Measurements from ENCODE around the gene CIRBP. TPM values are rescaled to one million over a fixed set of nuclear protein-coding genes. Genes with fewer than 3 reads are reported as not detected.

CIRBP gene
- total RNA-seq, 2 experiments from 2014 or later: 278 to 309 TPM

- POLR2A ChIA-PET: no interaction called here
- no peaks in the 10 kb centered on the region for H4K20me1 ChIP-seq (ENCODE audit: insufficient read depth, low read length)
- H3K9me2 ChIP-seq (ENCODE audit: insufficient read depth, low read length): no peaks in the 10 kb centered on the region
- intact Hi-C loops (cut with micrococcal nuclease; ENCODE audit: unreplicated experiment): no loop called here
- BruUV-seq (replicated peaks): no TSS peak
- DNase-seq (ENCODE audit: low spot score): no peak
- no peaks in the 10 kb centered on the region for H3K79me2 ChIP-seq (ENCODE audit: insufficient read depth, low read depth, low read length)
- H3K4me1 ChIP-seq (ENCODE audit: insufficient read depth, low read length, poor library complexity, severe bottlenecking): no peaks in the 10 kb centered on the region
- TF ChIP-seq EZH2phosphoT487 (IDR thresholded peaks at IDR 0.05; ENCODE audit: borderline replicate concordance, low read depth, low read length) (no peak), CTCF (conservative IDR thresholded peaks at IDR 0.05; ENCODE audit: low read length) (no peak)
- no peak overlapping the region for H2AFZ ChIP-seq (ENCODE audit: low read length)
- H3K4me3 ChIP-seq (ENCODE audit: low read depth, low read length, poor library complexity, severe bottlenecking): no peak overlapping the region
- H3K4me2 ChIP-seq (ENCODE audit: low read length): no peak overlapping the region
- CTCF ChIA-PET (ENCODE audit: unreplicated experiment): no interaction called here
- H3K27ac ChIP-seq (ENCODE audit: low read depth, low read length, poor library complexity, severe bottlenecking): no peak overlapping the region
- H3K9me3 ChIP-seq (ENCODE audit: low read length): no peaks in the 10 kb centered on the region
- H3K36me3 ChIP-seq (ENCODE audit: insufficient read depth, low read length): no peaks in the 10 kb centered on the region
These were observed 34.8 kb upstream of the CIRBP start for GRCh38 chr19:1234051-1234954.

GRCh38 chr19:1234955-1235380, 34.2 kb upstream of the CIRBP start:
- intact Hi-C loops (cut with micrococcal nuclease; ENCODE audit: unreplicated experiment): no loop called here
- Histone ChIP-seq H3K9me2 (ENCODE audit: insufficient read depth, low read length) (no peaks in the 10 kb centered on the region), H2AFZ (ENCODE audit: low read length) (no peak overlapping the region), H3K4me1 (ENCODE audit: insufficient read depth, low read length, poor library complexity, severe bottlenecking) (peaks cover 4% of the 10 kb centered on the region), H3K27ac (ENCODE audit: low read depth, low read length, poor library complexity, severe bottlenecking) (no peak overlapping the region), H3K79me2 (ENCODE audit: insufficient read depth, low read depth, low read length) (no peaks in the 10 kb centered on the region), H3K4me2 (ENCODE audit: low read length) (no peak overlapping the region), H4K20me1 (ENCODE audit: insufficient read depth, low read length) (no peaks in the 10 kb centered on the region), H3K9me3 (ENCODE audit: low read length) (no peaks in the 10 kb centered on the region), H3K4me3 (ENCODE audit: low read depth, low read length, poor library complexity, severe bottlenecking) (no peak overlapping the region), H3K36me3 (ENCODE audit: insufficient read depth, low read length) (no peaks in the 10 kb centered on the region)
- ChIA-PET POLR2A (no interaction called here), CTCF (ENCODE audit: unreplicated experiment) (no interaction called here)
- no peak for DNase-seq (ENCODE audit: low spot score)
- TF ChIP-seq CTCF (conservative IDR thresholded peaks at IDR 0.05; ENCODE audit: low read length) (no peak), EZH2phosphoT487 (IDR thresholded peaks at IDR 0.05; ENCODE audit: borderline replicate concordance, low read depth, low read length) (no peak)
- BruUV-seq (replicated peaks): no TSS peak

Measured in OCI-LY7 (cell line).